PC-9 (cell line): ENCODE results near the gene ABLIM1. TPM values are rescaled to one million over a fixed set of nuclear protein-coding genes. Genes with fewer than 3 reads are reported as not detected.

Experiments used
- BruUV-seq: library from RNA; stranded (reverse); fragments of 400-500 nt; replicated peaks from 2 replicates; lab custom pipeline; 2021; lab: Mats Ljungman, UMichigan
- CTCF ChIA-PET: fragments of 300-600 bp; sonication (Branson Sonifier 250); formaldehyde crosslinking; loops from one replicate; lab custom pipeline; 2022; ENCODE audit warnings: antibody characterized with exemption; lab: Charles Lee
- POLR2A ChIA-PET: fragments of 300-600 bp; sonication (Branson Sonifier 250); formaldehyde crosslinking; loops from one replicate; lab custom pipeline; 2022; ENCODE audit warnings: antibody characterized with exemption; ENCODE audit not compliant: unreplicated experiment; lab: Charles Lee
- DNase-seq, 2 experiments: peaks; one replicate each; pipeline versions ENCODE4 v3.0.0 to v3.0.0-alpha.2; 2015 to 2022; ENCODE audit warnings: mixed read lengths in 1 of 2
- H2AFZ ChIP-seq: fragments of 200-600 bp; sonication (generic); 2 replicates; pipeline ENCODE4 v1.8.1; 2017; ENCODE audit warnings: antibody characterized with exemption
- H3F3A ChIP-seq: fragments of 200-600 bp; sonication (generic); 2 replicates; pipeline ENCODE4 v1.8.1; 2017; ENCODE audit warnings: antibody characterized with exemption, mild to moderate bottlenecking, low read depth; ENCODE audit not compliant: insufficient read depth
- H3K27ac ChIP-seq: fragments of 200-600 bp; sonication (generic); 2 replicates; pipeline ENCODE4 v1.6.1; 2016; ENCODE audit warnings: mixed run types
- H3K27me3 ChIP-seq: fragments of 200-600 bp; sonication (generic); 2 replicates; pipeline ENCODE4 v1.6.1; 2016; ENCODE audit warnings: low read depth, mixed run types; ENCODE audit not compliant: insufficient read depth
- H3K36me3 ChIP-seq: fragments of 200-600 bp; sonication (generic); 2 replicates; pipeline ENCODE4 v1.6.1; 2016; ENCODE audit warnings: low read depth, mixed run types
- H3K4me1 ChIP-seq: fragments of 200-600 bp; sonication (generic); replicated peaks from 2 replicates; pipeline ENCODE4 v1.6.1; 2016; ENCODE audit warnings: mixed run types; ENCODE audit not compliant: insufficient read depth
- H3K4me2 ChIP-seq: fragments of 200-600 bp; sonication (generic); 2 replicates; pipeline ENCODE4 v1.6.1; 2017; ENCODE audit warnings: mixed run types
- H3K4me3 ChIP-seq: fragments of 200-600 bp; sonication (generic); 2 replicates; pipeline ENCODE4 v1.6.1; 2016; ENCODE audit warnings: mixed run types
- H3K79me2 ChIP-seq: fragments of 200-600 bp; sonication (generic); 2 replicates; pipeline ENCODE4 v1.6.1; 2017; ENCODE audit warnings: low read depth, mixed run types
- H3K9me2 ChIP-seq: fragments of 200-600 bp; sonication (generic); 2 replicates; pipeline ENCODE4 v1.8.1; 2017; ENCODE audit warnings: mild to moderate bottlenecking; ENCODE audit not compliant: insufficient read depth
- H3K9me3 ChIP-seq: fragments of 200-600 bp; sonication (generic); 2 replicates; pipeline ENCODE4 v1.8.1; 2016; ENCODE audit warnings: low read depth; ENCODE audit not compliant: insufficient read depth
- H4K20me1 ChIP-seq: fragments of 200-600 bp; sonication (generic); 2 replicates; pipeline ENCODE4 v1.8.1; 2017; ENCODE audit not compliant: insufficient read depth
- CTCF ChIP-seq: fragments of 200-600 bp; sonication (generic); conservative IDR thresholded peaks from 2 replicates; pipeline ENCODE4 v1.6.1; 2017; ENCODE audit warnings: mixed run types, antibody characterized with exemption, mild to moderate bottlenecking, moderate library complexity
- EZH2 ChIP-seq: fragments of 200-600 bp; sonication (generic); IDR thresholded peaks from 2 replicates; pipeline ENCODE4 v1.8.0; 2017; ENCODE audit warnings: antibody characterized with exemption, low read depth
- intact Hi-C: fragments of 100-400 bp; cut with micrococcal nuclease; formaldehyde crosslinking; loops from one replicate; pipeline ENCODE4 v1.10.0; 2022; ENCODE audit not compliant: unreplicated experiment
- total RNA-seq: library from RNA; stranded (reverse); gene quantifications from 2 replicates; pipeline ENCODE4 v1.2.3, GENCODE V29; 2021

Gene ABLIM1
- total RNA-seq, 1 experiment from 2014 or later = 68.7 TPM

- CTCF ChIA-PET = no interaction called here
- H3K36me3 ChIP-seq = no peaks in the 10 kb centered on the region
- peaks cover 24% of the 10 kb centered on the region for H3F3A ChIP-seq
- intact Hi-C loops = loop anchor here (2.0 kb wide), 1 partner anchor 13 kb away; no protein-coding TSS in a partner anchor
- TF ChIP-seq CTCF (no peak), EZH2 (no peak)
- peak overlapping the region; percentile 93 for H3K27ac ChIP-seq
- POLR2A ChIA-PET = no interaction called here
- no peaks in the 10 kb centered on the region for H3K9me2 ChIP-seq
- H4K20me1 ChIP-seq = no peaks in the 10 kb centered on the region
- no peak overlapping the region for H3K4me3 ChIP-seq
- H3K4me1 ChIP-seq = peaks cover 52% of the 10 kb centered on the region
- H3K4me2 ChIP-seq = peak overlapping the region; percentile 76
- no peak overlapping the region for H2AFZ ChIP-seq
- no peak for DNase-seq
- peaks cover 83% of the 10 kb centered on the region for H3K79me2 ChIP-seq
- no TSS peak for BruUV-seq
- no peaks in the 10 kb centered on the region for H3K9me3 ChIP-seq
- no peaks in the 10 kb centered on the region for H3K27me3 ChIP-seq
Observed at GRCh38 chr10:114519756-114520293, 138.2 kb downstream of the ABLIM1 start.

DNA sequence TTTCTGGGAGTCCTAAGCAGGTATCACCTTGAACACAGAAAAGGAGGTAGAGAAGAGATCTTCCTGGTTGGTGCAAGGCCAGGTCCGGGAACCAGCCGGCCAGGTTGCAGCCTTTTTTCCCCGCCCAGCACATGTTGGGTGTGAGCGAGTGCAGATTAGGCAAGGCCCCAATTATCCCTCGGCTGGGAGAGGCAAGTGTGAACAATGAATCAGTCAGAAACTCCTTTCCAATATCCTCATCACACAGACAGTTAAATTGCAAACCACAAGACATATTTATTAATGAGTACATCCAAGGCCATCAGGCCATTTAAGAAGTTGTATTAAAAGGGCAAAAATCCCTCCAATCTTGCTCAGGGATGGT, 138.8 kb downstream of the ABLIM1 start:
- Histone ChIP-seq H3K36me3 (no peaks in the 10 kb centered on the region), H3K4me3 (peak overlapping the region; percentile 27; the same call in 1 of the 2 replicates), H2AFZ (no peak overlapping the region), H3K9me2 (no peaks in the 10 kb centered on the region), H3K27ac (peak overlapping the region; percentile 93), H3K4me1 (peaks cover 48% of the 10 kb centered on the region), H3K27me3 (no peaks in the 10 kb centered on the region), H3F3A (peaks cover 23% of the 10 kb centered on the region), H3K79me2 (peaks cover 77% of the 10 kb centered on the region), H4K20me1 (no peaks in the 10 kb centered on the region), H3K9me3 (no peaks in the 10 kb centered on the region), H3K4me2 (peak overlapping the region; percentile 76)
- ChIA-PET CTCF (no interaction called here), POLR2A (no interaction called here)
- no TSS peak for BruUV-seq
- TF ChIP-seq CTCF (no peak), EZH2 (no peak)
- peak; percentile 71 to 88 for DNase-seq
- intact Hi-C loops = no loop called here

DNA sequence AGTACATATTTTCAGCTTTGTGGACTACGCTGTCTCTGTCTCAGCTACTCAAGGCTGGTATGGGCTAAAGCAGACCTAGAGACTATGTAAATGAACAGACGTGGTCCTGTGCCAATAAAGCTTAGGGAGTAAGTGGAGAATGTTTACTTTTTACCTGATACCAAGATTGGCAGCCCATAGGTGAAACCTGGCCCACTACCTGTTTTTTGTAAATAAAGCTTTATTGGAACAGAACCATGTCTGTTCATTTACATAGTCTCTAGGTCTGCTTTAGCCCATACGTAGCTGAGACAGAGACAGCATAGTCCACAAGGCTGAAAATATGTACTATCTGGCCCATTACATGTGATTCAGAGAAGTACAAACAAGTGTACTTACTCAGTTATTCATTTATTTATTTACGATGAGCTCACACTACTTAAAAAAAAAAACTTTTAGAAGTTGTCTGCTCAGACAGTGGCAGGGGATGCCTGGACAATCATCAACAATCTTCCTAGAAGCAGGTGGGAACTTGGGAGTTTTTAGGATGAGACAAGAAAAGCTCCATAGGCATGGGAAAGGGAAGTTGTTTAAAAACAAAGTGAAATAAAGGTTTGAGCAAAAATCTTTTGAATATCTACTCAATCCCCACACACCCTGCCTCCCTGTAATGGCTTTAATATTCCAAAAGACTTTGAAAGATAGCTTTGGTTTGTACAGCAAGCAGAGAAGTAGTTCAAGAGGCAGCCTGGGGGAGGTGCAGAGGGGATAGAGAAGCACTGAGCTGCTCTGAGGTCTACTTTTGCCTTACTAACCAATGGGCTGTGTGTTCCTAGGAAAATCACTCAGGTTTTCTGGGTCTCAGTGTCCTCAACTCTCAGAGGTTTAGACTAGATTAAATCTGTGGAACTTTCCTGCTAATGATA, 139.4 kb downstream of the ABLIM1 start:
- CTCF ChIA-PET = no interaction called here
- peak overlapping the region; percentile 76 for H3K4me2 ChIP-seq

More for the DNA sequence above, 139.4 kb downstream of the ABLIM1 start:
- Histone ChIP-seq H3K9me3 (no peaks in the 10 kb centered on the region), H2AFZ (no peak overlapping the region), H3K79me2 (peaks cover 75% of the 10 kb centered on the region), H3K9me2 (no peaks in the 10 kb centered on the region), H4K20me1 (no peaks in the 10 kb centered on the region), H3K36me3 (no peaks in the 10 kb centered on the region), H3F3A (peaks cover 23% of the 10 kb centered on the region), H3K27me3 (no peaks in the 10 kb centered on the region), H3K4me1 (peaks cover 43% of the 10 kb centered on the region), H3K27ac (peak overlapping the region; percentile 93), H3K4me3 (peak overlapping the region; percentile 27; the same call in 1 of the 2 replicates)
- POLR2A ChIA-PET = interaction anchor here (0.6 kb wide), 2 partner anchors 37 to 266 kb away, joined by 4 to 8 read pairs; no protein-coding TSS in a partner anchor
- BruUV-seq = no TSS peak
- TF ChIP-seq CTCF (no peak), EZH2 (no peak)
- intact Hi-C loops = no loop called here
- peak in 1 of 2 experiments; percentile 66 for DNase-seq
